Natural killer cell (primary cell): ENCODE data around the gene NR2F1-AS1. TPM values are rescaled to one million over a fixed set of nuclear protein-coding genes. Genes with fewer than 3 reads are reported as not detected.

Experiments used
- ATAC-seq, 3 donors: fragments of 150-1000 bp in 2 of 3; fragments of 200-7000 bp in 1 of 3; cut with Tn5 transposase; 1 replicate in 1 of 3; 2 replicates in 2 of 3; pipeline ENCODE4 v1.10.0; 2021; ENCODE audit warnings: mild to moderate bottlenecking in 2 of 3, moderate library complexity in 2 of 3
- DNase-seq, 2 donors: peaks; one replicate each; pipeline versions ENCODE4 v3.0.0 to v3.0.0-alpha.2; 2013 to 2021; ENCODE audit warnings: mixed read lengths in 1 of 2
- H3K27ac ChIP-seq: one replicate; pipeline ENCODE4 v1.5.1; 2013; ENCODE audit warnings: mild to moderate bottlenecking, low read length
- H3K27me3 ChIP-seq: one replicate; pipeline ENCODE4 v1.6.1; 2013; ENCODE audit warnings: low read length; ENCODE audit not compliant: control insufficient read depth, insufficient read depth
- H3K36me3 ChIP-seq: one replicate; pipeline ENCODE4 v1.6.1; 2013; ENCODE audit warnings: low read length; ENCODE audit not compliant: control insufficient read depth, insufficient read depth
- H3K4me1 ChIP-seq: one replicate; pipeline ENCODE4 v1.6.1; 2013; ENCODE audit warnings: low read length; ENCODE audit not compliant: control insufficient read depth, insufficient read depth
- H3K4me3 ChIP-seq: one replicate; pipeline ENCODE4 v1.5.1; 2013; ENCODE audit warnings: low read length
- H3K9me3 ChIP-seq: one replicate; pipeline ENCODE4 v1.6.1; 2013; ENCODE audit warnings: low read length; ENCODE audit not compliant: control insufficient read depth, insufficient read depth
- H3K27ac Mint-ChIP-seq, 2 donors: one replicate each; pipeline ENCODE4 v1.8.0; 2022; ENCODE audit warnings: mild to moderate bottlenecking in 2 of 2, mixed read lengths in 2 of 2, moderate library complexity in 1 of 2
- H3K27me3 Mint-ChIP-seq, 2 donors: one replicate each; pipeline ENCODE4 v1.8.0; 2022; ENCODE audit warnings: low read depth in 2 of 2, mixed read lengths in 2 of 2
- H3K36me3 Mint-ChIP-seq: one replicate; pipeline ENCODE4 v1.8.0; 2022; ENCODE audit warnings: mixed read lengths
- H3K4me1 Mint-ChIP-seq, 2 donors: one replicate each; pipeline ENCODE4 v1.8.0; 2022; ENCODE audit warnings: mixed read lengths in 2 of 2
- H3K4me3 Mint-ChIP-seq: one replicate; pipeline ENCODE4 v1.8.0; 2022; ENCODE audit warnings: mild to moderate bottlenecking, moderate library complexity, mixed read lengths
- H3K9me3 Mint-ChIP-seq, 2 donors: one replicate each; pipeline ENCODE4 v1.8.0; 2022; ENCODE audit warnings: mixed read lengths in 2 of 2
- CTCF ChIP-seq: fragments of 200-600 bp; IDR thresholded peaks from one replicate; pipeline ENCODE4 v1.8.0; 2022; ENCODE audit warnings: antibody characterized with exemption
- WGBS: methylation state at CpG from one replicate; pipeline ENCODE4 v1.1.7; 2013; ENCODE audit warnings: missing lambda C conversion rate; ENCODE audit not compliant: insufficient coverage; 5-methylcytosine and 5-hydroxymethylcytosine counted together
- intact Hi-C: fragments of 100-400 bp; cut with micrococcal nuclease; formaldehyde crosslinking; loops from one replicate; pipeline ENCODE4 v1.14.2; 2022
- total RNA-seq, 4 donors: library from RNA; stranded (reverse); fragments of 120-200 nt in 1 of 4; gene quantifications; one replicate each; pipeline versions ENCODE4 v1.2.3 to v1.2.4, GENCODE V29; 2013 to 2022

Gene NR2F1-AS1
- total RNA-seq, 3 donors from 2014 or later (not counting 1 experiment from before 2014, with no cell fraction given) = not detected

GRCh38 chr5:93384026-93384425 is 197.0 kb downstream of the NR2F1-AS1 start:
- Histone ChIP-seq H3K27ac (no peak overlapping the region), H3K27me3 (no peaks in the 10 kb centered on the region), H3K36me3 (no peaks in the 10 kb centered on the region), H3K4me1 (no peaks in the 10 kb centered on the region), H3K4me3 (no peak overlapping the region), H3K9me3 (no peaks in the 10 kb centered on the region)
- Mint-ChIP-seq H3K36me3 (no peaks in the 10 kb centered on the region), H3K9me3 (peaks cover 3 to 9% of the 10 kb centered on the region in 2 donors), H3K27me3 (no peaks in the 10 kb centered on the region), H3K27ac (no peak overlapping the region), H3K4me1 (no peaks in the 10 kb centered on the region), H3K4me3 (no peak overlapping the region)
- DNase-seq = no peak
- WGBS = 100% methylated on average over 2 of the region's 4 CpGs
- no peak for TF ChIP-seq CTCF
- no peak for ATAC-seq
- intact Hi-C loops = no loop called here

GRCh38 chr5:93382188-93382825 is 198.7 kb downstream of the NR2F1-AS1 start:
- no peak for TF ChIP-seq CTCF
- H3K9me3 ChIP-seq = no peaks in the 10 kb centered on the region
- no peaks in the 10 kb centered on the region for H3K36me3 ChIP-seq
- H3K27ac ChIP-seq = no peak overlapping the region
- no peaks in the 10 kb centered on the region for H3K27me3 ChIP-seq
- WGBS = 89% methylated on average over 2 of the region's 3 CpGs
- Mint-ChIP-seq H3K9me3 (peaks cover 0 to 8% of the 10 kb centered on the region in 2 donors), H3K4me3 (no peak overlapping the region), H3K27ac (no peak overlapping the region), H3K27me3 (no peaks in the 10 kb centered on the region), H3K4me1 (no peaks in the 10 kb centered on the region), H3K36me3 (no peaks in the 10 kb centered on the region)
- ATAC-seq (no peak), DNase-seq (no peak)
- no peak overlapping the region for H3K4me3 ChIP-seq
- H3K4me1 ChIP-seq = no peaks in the 10 kb centered on the region
- intact Hi-C loops = no loop called here

GRCh38 chr5:93381057-93381456 is 200.0 kb downstream of the NR2F1-AS1 start:
- TF ChIP-seq CTCF = no peak
- H3K27me3 Mint-ChIP-seq = no peaks in the 10 kb centered on the region
- H3K4me1 Mint-ChIP-seq = no peaks in the 10 kb centered on the region
- Histone ChIP-seq H3K9me3 (no peaks in the 10 kb centered on the region), H3K4me1 (no peaks in the 10 kb centered on the region), H3K27me3 (no peaks in the 10 kb centered on the region), H3K4me3 (no peak overlapping the region), H3K36me3 (no peaks in the 10 kb centered on the region), H3K27ac (no peak overlapping the region)
- H3K36me3 Mint-ChIP-seq = no peaks in the 10 kb centered on the region
- intact Hi-C loops = no loop called here
- WGBS = 85% methylated on average over 4 of the region's 4 CpGs
- no peak overlapping the region for H3K4me3 Mint-ChIP-seq
- H3K9me3 Mint-ChIP-seq = peaks cover 0 to 8% of the 10 kb centered on the region in 2 donors
- DNase-seq (no peak), ATAC-seq (no peak)
- no peak overlapping the region for H3K27ac Mint-ChIP-seq

- intact Hi-C loops = no loop called here
- no peaks in the 10 kb centered on the region for H3K27me3 ChIP-seq
- H3K27ac ChIP-seq = no peak overlapping the region
- no peak for TF ChIP-seq CTCF
- Mint-ChIP-seq H3K4me1 (no peaks in the 10 kb centered on the region), H3K9me3 (peaks cover 10 to 13% of the 10 kb centered on the region in 2 donors), H3K36me3 (no peaks in the 10 kb centered on the region), H3K4me3 (no peak overlapping the region), H3K27me3 (no peaks in the 10 kb centered on the region), H3K27ac (no peak overlapping the region)
- DNase-seq (no peak), ATAC-seq (no peak)
- WGBS = 57% methylated on average over 2 of the region's 2 CpGs
- no peaks in the 10 kb centered on the region for H3K9me3 ChIP-seq
- H3K4me3 ChIP-seq = no peak overlapping the region
- no peaks in the 10 kb centered on the region for H3K4me1 ChIP-seq
- no peaks in the 10 kb centered on the region for H3K36me3 ChIP-seq
Observed at GRCh38 chr5:93378073-93378472, 202.9 kb downstream of the NR2F1-AS1 start.
